GM20000 (cell line): ENCODE measurements around the gene CCDC18.
"Not testable (repeated sequence)": the region's sequence is repeated elsewhere in the genome, so short reads cannot be mapped to it uniquely, and the experiment has no call there.

Source experiments
- DNase-seq: peaks from one replicate; pipeline ENCODE4 v3.0.0; 2012; ENCODE audit warnings: low spot score
- TF ChIP-seq, protein P1 (sequence below): IDR thresholded peaks from 2 replicates; pipeline ENCODE4 v1.5.1; 2012; ENCODE audit warnings: mild to moderate bottlenecking, control low read depth; ENCODE audit errors: extremely low read depth, missing control alignments

The CCDC18 gene

DNA sequence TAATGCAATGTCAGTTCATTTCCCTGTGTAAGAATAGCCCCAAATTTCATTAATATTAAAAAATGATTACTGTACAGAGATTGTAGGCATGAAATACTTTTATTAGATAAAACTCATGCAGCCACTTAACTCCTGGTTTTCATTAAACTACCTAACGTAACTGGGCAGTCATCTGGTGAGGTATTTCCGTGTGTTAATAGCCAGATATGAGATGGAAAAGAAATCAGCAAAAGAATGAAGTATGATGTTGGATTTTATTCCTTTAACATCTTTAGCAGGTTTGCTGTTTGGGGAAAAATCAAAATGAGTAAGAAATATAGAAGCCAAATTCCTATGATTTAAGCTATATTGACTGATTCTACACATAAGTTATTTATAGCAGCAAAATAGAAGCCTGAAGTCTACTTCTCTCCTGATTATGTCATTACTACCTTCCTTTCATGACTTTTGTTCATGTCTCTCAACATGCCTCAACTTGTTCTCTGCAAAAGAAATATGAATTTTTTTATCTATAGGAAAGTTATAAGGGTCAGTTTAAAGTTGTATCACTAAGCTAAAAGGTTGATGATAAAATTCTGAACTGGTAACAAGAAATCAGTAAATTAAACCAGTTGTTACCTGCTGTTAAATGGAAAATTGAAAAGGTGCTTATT is 42.6 kb downstream of the CCDC18 start:
- DNase-seq, result no peak

DNA sequence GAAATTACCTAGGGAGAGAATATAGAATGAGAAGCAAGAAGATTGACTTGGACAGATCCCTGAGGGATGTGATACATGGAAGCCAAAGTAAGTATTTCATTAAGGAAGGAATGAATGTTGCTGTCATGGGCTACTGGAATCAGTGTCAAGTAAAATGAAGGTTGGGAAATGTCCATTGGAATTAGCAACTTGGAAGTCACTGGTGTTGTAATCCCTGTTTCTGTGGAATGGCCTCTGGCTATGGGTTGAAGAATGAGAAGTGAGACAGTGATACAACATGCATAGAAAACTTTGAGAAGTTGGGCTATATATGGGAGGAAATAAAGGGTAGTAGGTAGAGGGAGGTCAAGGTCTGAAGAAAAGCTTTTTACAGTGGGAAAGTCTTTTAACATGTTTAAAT is 54.7 kb downstream of the CCDC18 start:
- no peak for DNase-seq
- TF ChIP-seq, protein P1, sequence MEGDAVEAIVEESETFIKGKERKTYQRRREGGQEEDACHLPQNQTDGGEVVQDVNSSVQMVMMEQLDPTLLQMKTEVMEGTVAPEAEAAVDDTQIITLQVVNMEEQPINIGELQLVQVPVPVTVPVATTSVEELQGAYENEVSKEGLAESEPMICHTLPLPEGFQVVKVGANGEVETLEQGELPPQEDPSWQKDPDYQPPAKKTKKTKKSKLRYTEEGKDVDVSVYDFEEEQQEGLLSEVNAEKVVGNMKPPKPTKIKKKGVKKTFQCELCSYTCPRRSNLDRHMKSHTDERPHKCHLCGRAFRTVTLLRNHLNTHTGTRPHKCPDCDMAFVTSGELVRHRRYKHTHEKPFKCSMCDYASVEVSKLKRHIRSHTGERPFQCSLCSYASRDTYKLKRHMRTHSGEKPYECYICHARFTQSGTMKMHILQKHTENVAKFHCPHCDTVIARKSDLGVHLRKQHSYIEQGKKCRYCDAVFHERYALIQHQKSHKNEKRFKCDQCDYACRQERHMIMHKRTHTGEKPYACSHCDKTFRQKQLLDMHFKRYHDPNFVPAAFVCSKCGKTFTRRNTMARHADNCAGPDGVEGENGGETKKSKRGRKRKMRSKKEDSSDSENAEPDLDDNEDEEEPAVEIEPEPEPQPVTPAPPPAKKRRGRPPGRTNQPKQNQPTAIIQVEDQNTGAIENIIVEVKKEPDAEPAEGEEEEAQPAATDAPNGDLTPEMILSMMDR, result no peak

More for the DNA sequence above, 42.6 kb downstream of the CCDC18 start:
- TF ChIP-seq, protein P1, result no peak

DNA sequence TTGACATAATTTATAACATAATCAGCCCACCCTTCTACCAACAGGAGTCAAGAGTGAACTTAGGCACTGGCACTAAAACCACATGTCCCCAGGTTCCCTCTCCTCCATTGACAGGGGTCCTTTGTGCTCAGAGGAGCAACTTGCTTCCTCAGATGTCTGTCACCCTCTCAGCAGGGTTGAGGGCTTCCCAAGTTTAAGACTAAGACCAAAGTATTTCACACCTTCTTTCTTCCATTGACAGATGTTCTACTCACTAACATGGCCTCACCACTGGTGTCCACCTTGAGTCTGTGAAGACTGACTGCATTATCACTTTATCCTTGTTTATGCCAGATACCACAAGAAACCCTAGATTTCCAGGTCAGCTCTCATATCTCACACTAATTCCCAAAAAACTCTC is 56.5 kb downstream of the CCDC18 start:
- TF ChIP-seq, protein P1, result no peak

DNA sequence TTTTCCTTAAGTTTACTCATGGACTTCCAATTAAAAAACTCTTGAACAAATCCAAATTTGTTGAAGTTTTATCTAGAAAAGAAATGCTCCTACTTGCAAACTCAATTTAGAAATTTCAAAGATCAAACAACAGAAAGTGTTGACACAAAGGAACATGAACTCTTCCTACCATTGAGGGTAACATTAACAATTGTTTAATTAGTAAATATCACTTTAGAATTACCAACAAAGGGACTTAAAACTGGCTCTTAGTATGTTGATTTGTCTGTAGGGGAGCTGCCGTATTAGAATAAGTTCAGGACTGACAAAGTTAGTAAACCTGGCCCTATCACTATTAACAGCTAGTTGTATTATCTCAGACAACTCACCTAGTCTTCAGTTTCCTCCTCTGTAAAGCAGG is 57.9 kb downstream of the CCDC18 start:
- TF ChIP-seq, protein P1, result no peak
- DNase-seq, result no peak

More for the DNA sequence above, 56.5 kb downstream of the CCDC18 start:
- DNase-seq, result no peak

DNA sequence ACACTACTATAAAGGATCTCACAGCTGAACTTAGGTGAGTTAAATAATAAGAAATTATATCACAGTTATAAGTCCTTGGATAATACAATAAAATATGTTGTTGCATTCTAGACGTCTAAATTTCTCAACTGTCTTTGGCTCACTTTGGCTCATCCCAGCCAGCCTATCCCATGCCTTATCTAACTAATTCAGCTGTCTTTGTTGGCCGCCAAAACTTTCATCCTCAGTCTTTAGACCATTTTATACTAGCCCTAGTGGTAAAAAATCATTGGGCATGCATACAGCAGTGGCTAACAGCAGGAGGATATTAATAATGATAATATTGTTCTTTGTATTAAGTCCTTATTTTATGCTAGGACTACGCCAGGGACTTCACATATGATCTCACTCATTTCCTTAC is 59.3 kb downstream of the CCDC18 start:
- TF ChIP-seq, protein P1, result no peak
- no peak for DNase-seq

DNA sequence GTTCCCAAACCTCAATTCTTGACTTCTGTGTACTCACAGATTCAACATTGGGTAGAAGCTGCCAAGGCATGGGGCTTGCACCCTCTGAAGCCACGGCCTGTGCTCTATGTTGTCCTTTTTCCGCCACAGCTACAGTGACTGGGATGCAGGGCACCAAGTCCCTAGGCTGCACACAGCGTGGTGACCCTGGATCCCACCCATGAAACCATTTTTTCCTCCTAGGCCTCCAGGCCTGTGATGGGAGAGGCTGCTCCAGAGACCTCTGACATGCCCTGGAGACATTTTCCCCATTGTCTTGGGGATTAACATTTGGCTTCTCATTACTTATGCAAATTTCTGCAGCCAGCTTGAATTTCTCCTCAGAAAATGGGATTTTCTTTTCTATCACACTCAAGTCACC is 62.7 kb downstream of the CCDC18 start:
- DNase-seq, result not testable (repeated sequence)

DNA sequence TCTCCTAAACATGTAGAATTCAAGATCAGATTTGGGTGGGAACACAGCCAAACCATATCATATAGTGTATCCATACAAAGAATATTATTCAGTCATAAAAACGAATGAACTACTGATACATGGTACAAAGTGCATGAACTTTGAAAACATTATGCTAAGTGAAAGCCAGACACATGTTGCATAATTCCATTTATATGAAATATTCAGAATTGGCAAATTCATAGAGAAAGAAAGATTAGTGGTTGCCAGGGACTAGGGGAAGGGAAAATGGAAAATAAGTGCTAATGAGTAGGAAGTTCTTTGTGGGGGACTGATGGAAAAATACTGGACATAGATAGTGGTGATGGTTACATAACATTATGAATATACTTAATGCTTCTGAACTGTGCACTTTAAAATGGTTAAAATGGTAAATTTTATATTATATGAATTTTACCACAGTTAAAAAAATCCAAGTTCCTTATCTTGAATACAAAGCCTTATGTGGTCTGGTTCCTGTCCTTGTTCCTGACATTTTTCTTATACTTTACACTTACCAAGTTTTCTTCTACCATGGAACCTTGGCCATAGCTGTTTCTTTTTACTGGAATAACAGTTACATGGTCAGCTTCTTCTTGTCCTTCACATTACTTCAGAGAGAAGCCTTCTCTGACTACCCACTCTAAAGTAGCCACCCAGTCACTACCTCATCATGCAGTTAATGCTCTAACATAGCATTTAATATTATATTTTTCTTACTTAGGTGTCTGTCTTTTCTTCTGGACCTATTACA is 64.0 kb downstream of the CCDC18 start:
- no peak for DNase-seq
- TF ChIP-seq, protein P1, result no peak
